Panc1 (cell line): ENCODE results near the gene INSYN2A.

Experiments
- CTCF ChIP-seq: fragments of 450-650 bp; IDR thresholded peaks from 2 replicates; pipeline ENCODE4 v1.5.1; 2017; ENCODE audit warnings: mild to moderate bottlenecking
- POLR2AphosphoS5 ChIP-seq: IDR thresholded peaks from 2 replicates; pipeline ENCODE4 v1.6.1; 2012; ENCODE audit warnings: mild to moderate bottlenecking, low read depth, low read length, moderate library complexity
- REST ChIP-seq, 2 experiments: IDR thresholded peaks; 2 replicates each; pipeline ENCODE4 v1.6.1; 2011 to 2012; ENCODE audit warnings: low read depth in 2 of 2, control low read depth in 1 of 2, low read length in 1 of 2, mild to moderate bottlenecking in 1 of 2, moderate library complexity in 1 of 2; ENCODE audit not compliant: insufficient read depth in 1 of 2
- SIN3A ChIP-seq: IDR thresholded peaks from 2 replicates; pipeline ENCODE4 v1.6.1; 2012; ENCODE audit warnings: low read depth, mild to moderate bottlenecking, low read length, moderate library complexity, borderline replicate concordance; ENCODE audit not compliant: insufficient read depth
- TCF7L2 ChIP-seq: IDR thresholded peaks from 2 replicates; pipeline ENCODE4 v1.6.1; 2011; ENCODE audit warnings: mild to moderate bottlenecking, low read depth, low read length, inconsistent platforms

DNA sequence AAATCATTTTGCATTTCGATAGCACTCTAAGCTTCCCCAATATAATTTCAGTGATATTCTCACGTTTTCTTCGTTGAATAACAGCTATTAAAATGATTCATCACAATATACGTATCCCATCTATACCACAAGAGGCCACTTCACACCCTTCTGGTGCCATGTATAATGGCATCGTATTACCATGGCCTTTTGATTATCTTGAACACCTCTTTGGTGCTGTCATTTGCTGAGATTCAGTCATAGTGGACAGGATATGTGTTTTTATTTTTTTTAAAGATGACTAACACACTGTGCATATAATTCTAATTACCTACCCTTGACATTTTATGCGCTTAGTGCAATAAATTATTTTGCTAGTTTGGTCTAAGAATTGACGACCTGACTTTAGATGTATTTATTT, 6.7 kb upstream of the INSYN2A start:
- no peak for TF ChIP-seq CTCF
- no peak for TF ChIP-seq POLR2AphosphoS5
- no peak for TF ChIP-seq TCF7L2
- no peak for TF ChIP-seq REST (IDR thresholded peaks at IDR 0.05; ENCODE audit: insufficient read depth in 1 of 2, low read depth in 2 of 2, low read length in 1 of 2)
- TF ChIP-seq SIN3A: no peak
